CD8-positive, alpha-beta memory T cell (primary cell): ENCODE measurements around the gene UQCRH. TPM values are rescaled to one million over a fixed set of nuclear protein-coding genes. Genes with fewer than 3 reads are reported as not detected.

Experiments
- CTCF ChIA-PET: fragments of 350-600 bp; sonication (Branson Sonifier 250); formaldehyde crosslinking; loops from one replicate; lab custom pipeline; 2021; ENCODE audit warnings: antibody characterized with exemption; lab: Charles Lee
- POLR2A ChIA-PET: fragments of 350-600 bp; sonication (Branson Sonifier 250); formaldehyde crosslinking; loops from one replicate; lab custom pipeline; 2021; ENCODE audit warnings: antibody characterized with exemption; lab: Charles Lee
- DNase-seq, 5 donors: peaks; one replicate each; pipeline versions ENCODE4 v3.0.0 to v3.0.0-alpha.2; 2020 to 2022; ENCODE audit warnings: mixed read lengths in 1 of 5
- H3K27ac ChIP-seq: one replicate; pipeline ENCODE4 v1.7.0; 2013; ENCODE audit warnings: low read depth, mild to moderate bottlenecking, low read length, moderate library complexity
- H3K27me3 ChIP-seq: 2 replicates; pipeline ENCODE4 v1.7.0; 2013; ENCODE audit warnings: low read length, mild to moderate bottlenecking; ENCODE audit not compliant: insufficient read depth, poor library complexity, severe bottlenecking
- H3K36me3 ChIP-seq: 2 replicates; pipeline ENCODE4 v1.7.0; 2013; ENCODE audit warnings: mild to moderate bottlenecking, low read length, moderate library complexity; ENCODE audit not compliant: insufficient read depth
- H3K4me1 ChIP-seq: 2 replicates; pipeline ENCODE4 v1.7.0; 2013; ENCODE audit warnings: mild to moderate bottlenecking, low read length, moderate library complexity; ENCODE audit not compliant: insufficient read depth
- H3K4me3 ChIP-seq: 2 replicates; pipeline ENCODE4 v1.7.0; 2013; ENCODE audit warnings: mild to moderate bottlenecking, low read length
- H3K9me3 ChIP-seq: 2 replicates; pipeline ENCODE4 v1.7.0; 2013; ENCODE audit warnings: mild to moderate bottlenecking, low read length
- H3K27ac Mint-ChIP-seq, 8 donors: one replicate each; pipeline ENCODE4 v1.8.0; 2020 to 2021; ENCODE audit warnings: mixed read lengths in 8 of 8, mild to moderate bottlenecking in 6 of 8, inconsistent platforms in 3 of 8, moderate library complexity in 3 of 8
- H3K27me3 Mint-ChIP-seq, 2 donors: one replicate each; pipeline ENCODE4 v1.8.0; 2020 to 2021; ENCODE audit warnings: mixed read lengths in 2 of 2, mild to moderate bottlenecking in 1 of 2, moderate library complexity in 1 of 2
- H3K36me3 Mint-ChIP-seq, 3 donors: one replicate each; pipeline ENCODE4 v1.8.0; 2020 to 2021; ENCODE audit warnings: mixed read lengths in 3 of 3, inconsistent platforms in 1 of 3, mild to moderate bottlenecking in 1 of 3
- H3K4me1 Mint-ChIP-seq, 3 donors: one replicate each; pipeline ENCODE4 v1.8.0; 2020 to 2021; ENCODE audit warnings: mixed read lengths in 3 of 3, inconsistent platforms in 1 of 3, mild to moderate bottlenecking in 1 of 3
- H3K4me3 Mint-ChIP-seq, 7 donors: one replicate each; pipeline ENCODE4 v1.8.0; 2020 to 2021; ENCODE audit warnings: mixed read lengths in 7 of 7, mild to moderate bottlenecking in 6 of 7, moderate library complexity in 4 of 7, inconsistent platforms in 2 of 7
- H3K9me3 Mint-ChIP-seq, 5 donors: one replicate each; pipeline ENCODE4 v1.8.0; 2020 to 2022; ENCODE audit warnings: mixed read lengths in 5 of 5, mild to moderate bottlenecking in 3 of 5, moderate library complexity in 2 of 5, inconsistent platforms in 1 of 5
- polyA plus RNA-seq: library from polyadenylated mRNA; unstranded; fragments of 300-500 nt; fragmentation: Illumina TruSeq; gene quantifications from one replicate; pipeline ENCODE4 v1.2.3, GENCODE V29; 2021
- total RNA-seq, 2 experiments: library from RNA; stranded (reverse); gene quantifications; one replicate each; pipeline ENCODE4 v1.2.3, GENCODE V29; 2021

The UQCRH gene
- total and polyA plus RNA-seq, 3 experiments from 2014 or later: 278 to 394 (median 371) TPM

- Histone ChIP-seq H3K4me3 (no peak overlapping the region), H3K9me3 (no peaks in the 10 kb centered on the region), H3K4me1 (no peaks in the 10 kb centered on the region), H3K27ac (no peak overlapping the region), H3K27me3 (no peaks in the 10 kb centered on the region), H3K36me3 (peaks cover 1% of the 10 kb centered on the region)
- H3K27me3 Mint-ChIP-seq: no peaks in the 10 kb centered on the region
- ChIA-PET CTCF (interaction anchor here (1.4 kb wide), 1 partner anchor 73 kb away, joined by 3 read pairs; no protein-coding TSS in a partner anchor), POLR2A (no interaction called here)
- peaks cover 0 to 22% (median 6%) of the 10 kb centered on the region in 3 donors for H3K36me3 Mint-ChIP-seq
- DNase-seq: no peak
- H3K9me3 Mint-ChIP-seq: no peaks in the 10 kb centered on the region
- H3K4me3 Mint-ChIP-seq: no peak overlapping the region
- peak overlapping the region in 1 of 8 donors; percentile 39 for H3K27ac Mint-ChIP-seq
- H3K4me1 Mint-ChIP-seq: no peaks in the 10 kb centered on the region
Measured at GRCh38 chr1:46275030-46275337, 28.5 kb upstream of the UQCRH start.

- CTCF ChIA-PET: interaction anchor here (0.6 to 1.1 kb wide), 2 partner anchors 12 to 47 kb away, joined by 3 read pairs; no protein-coding TSS in a partner anchor
- H3K27ac Mint-ChIP-seq: peak overlapping the region in 1 of 8 donors; percentile 8
- no peak overlapping the region for H3K27ac ChIP-seq
- peaks cover 0 to 44% (median 6%) of the 10 kb centered on the region in 3 donors for H3K36me3 Mint-ChIP-seq
- H3K36me3 ChIP-seq: peaks cover 16% of the 10 kb centered on the region
- no peak overlapping the region for H3K4me3 ChIP-seq
- H3K27me3 Mint-ChIP-seq: no peaks in the 10 kb centered on the region
- no peak for DNase-seq
- no peak overlapping the region for H3K4me3 Mint-ChIP-seq
- H3K9me3 ChIP-seq: no peaks in the 10 kb centered on the region
- no peaks in the 10 kb centered on the region for H3K9me3 Mint-ChIP-seq
- no peaks in the 10 kb centered on the region for H3K4me1 ChIP-seq
- POLR2A ChIA-PET: no interaction called here
- H3K4me1 Mint-ChIP-seq: no peaks in the 10 kb centered on the region
- H3K27me3 ChIP-seq: no peaks in the 10 kb centered on the region
Measured at GRCh38 chr1:46277658-46278373, 25.7 kb upstream of the UQCRH start.

- ChIA-PET POLR2A (no interaction called here), CTCF (no interaction called here)
- peaks cover 0 to 2% (median 0%) of the 10 kb centered on the region in 3 donors for H3K4me1 Mint-ChIP-seq
- Histone ChIP-seq H3K9me3 (no peaks in the 10 kb centered on the region), H3K4me3 (no peak overlapping the region), H3K4me1 (no peaks in the 10 kb centered on the region), H3K27me3 (no peaks in the 10 kb centered on the region), H3K36me3 (peaks cover 16% of the 10 kb centered on the region), H3K27ac (no peak overlapping the region)
- H3K27ac Mint-ChIP-seq: no peak overlapping the region
- H3K36me3 Mint-ChIP-seq: peaks cover 0 to 50% (median 11%) of the 10 kb centered on the region in 3 donors
- no peaks in the 10 kb centered on the region for H3K9me3 Mint-ChIP-seq
- H3K4me3 Mint-ChIP-seq: no peak overlapping the region
- no peaks in the 10 kb centered on the region for H3K27me3 Mint-ChIP-seq
- no peak for DNase-seq
Measured at GRCh38 chr1:46278807-46279206, 24.7 kb upstream of the UQCRH start.

- Histone ChIP-seq H3K9me3 (no peaks in the 10 kb centered on the region), H3K27me3 (no peaks in the 10 kb centered on the region), H3K27ac (no peak overlapping the region), H3K4me3 (no peak overlapping the region), H3K4me1 (no peaks in the 10 kb centered on the region), H3K36me3 (peaks cover 22% of the 10 kb centered on the region)
- H3K9me3 Mint-ChIP-seq: no peaks in the 10 kb centered on the region
- CTCF ChIA-PET: no interaction called here
- no peaks in the 10 kb centered on the region for H3K27me3 Mint-ChIP-seq
- DNase-seq: no peak
- peaks cover 0 to 3% (median 2%) of the 10 kb centered on the region in 3 donors for H3K4me1 Mint-ChIP-seq
- POLR2A ChIA-PET: no interaction called here
- no peak overlapping the region for H3K4me3 Mint-ChIP-seq
- H3K27ac Mint-ChIP-seq: no peak overlapping the region
- peaks cover 0 to 62% (median 11%) of the 10 kb centered on the region in 3 donors for H3K36me3 Mint-ChIP-seq
Measured at GRCh38 chr1:46280092-46280491, 23.4 kb upstream of the UQCRH start.

GRCh38 chr1:46281021-46281420, 22.5 kb upstream of the UQCRH start:
- Mint-ChIP-seq H3K4me1 (peaks cover 6 to 11% (median 11%) of the 10 kb centered on the region in 3 donors), H3K9me3 (no peaks in the 10 kb centered on the region), H3K27me3 (no peaks in the 10 kb centered on the region), H3K27ac (peak overlapping the region in 2 of 8 donors; percentile 5 to 37), H3K36me3 (peaks cover 0 to 69% (median 11%) of the 10 kb centered on the region in 3 donors), H3K4me3 (no peak overlapping the region)
- H3K27ac ChIP-seq: no peak overlapping the region
- no peak overlapping the region for H3K4me3 ChIP-seq
- no peaks in the 10 kb centered on the region for H3K27me3 ChIP-seq
- no peaks in the 10 kb centered on the region for H3K9me3 ChIP-seq
- CTCF ChIA-PET: no interaction called here
- peaks cover 23% of the 10 kb centered on the region for H3K36me3 ChIP-seq
- no peak for DNase-seq
- POLR2A ChIA-PET: no interaction called here
- H3K4me1 ChIP-seq: peaks cover under 1% of the 10 kb centered on the region

- CTCF ChIA-PET: no interaction called here
- no peaks in the 10 kb centered on the region for H3K27me3 ChIP-seq
- peaks cover 0 to 71% (median 8%) of the 10 kb centered on the region in 3 donors for H3K36me3 Mint-ChIP-seq
- H3K9me3 ChIP-seq: no peaks in the 10 kb centered on the region
- no peaks in the 10 kb centered on the region for H3K9me3 Mint-ChIP-seq
- H3K27ac ChIP-seq: no peak overlapping the region
- H3K4me3 ChIP-seq: no peak overlapping the region
- H3K4me1 Mint-ChIP-seq: peaks cover 21 to 23% (median 22%) of the 10 kb centered on the region in 3 donors
- no peak overlapping the region for H3K4me3 Mint-ChIP-seq
- DNase-seq: no peak
- H3K27ac Mint-ChIP-seq: peak overlapping the region in 5 of 8 donors; percentile 2 to 14 (median 11)
- no peaks in the 10 kb centered on the region for H3K27me3 Mint-ChIP-seq
- POLR2A ChIA-PET: no interaction called here
- H3K4me1 ChIP-seq: peaks cover 3% of the 10 kb centered on the region
- peaks cover 23% of the 10 kb centered on the region for H3K36me3 ChIP-seq
Measured at GRCh38 chr1:46284058-46284457, 19.4 kb upstream of the UQCRH start.

- Mint-ChIP-seq H3K9me3 (no peaks in the 10 kb centered on the region), H3K4me3 (peak overlapping the region in 1 of 7 donors; percentile 62), H3K27me3 (no peaks in the 10 kb centered on the region), H3K36me3 (peaks cover 0 to 70% (median 11%) of the 10 kb centered on the region in 3 donors), H3K4me1 (peaks cover 21 to 25% (median 24%) of the 10 kb centered on the region in 3 donors), H3K27ac (peak overlapping the region in 5 of 8 donors; percentile 2 to 46 (median 30))
- no peak for DNase-seq
- Histone ChIP-seq H3K27ac (no peak overlapping the region), H3K9me3 (no peaks in the 10 kb centered on the region), H3K4me1 (peaks cover 3% of the 10 kb centered on the region), H3K27me3 (no peaks in the 10 kb centered on the region), H3K36me3 (peaks cover 23% of the 10 kb centered on the region), H3K4me3 (no peak overlapping the region)
- ChIA-PET POLR2A (interaction anchor here (0.7 kb wide), 1 partner anchor 18 kb away, joined by 3 read pairs; the partner anchor contains the start of genes LRRC41 and UQCRH), CTCF (no interaction called here)
Measured at GRCh38 chr1:46284597-46285564, 18.6 kb upstream of the UQCRH start.
